ENCODE data around the gene GRID2. TPM values are rescaled to one million over a fixed set of nuclear protein-coding genes. Genes with fewer than 3 reads are reported as not detected.

Gene GRID2
- total RNA-seq, result under 1 TPM in 1 of 6 donors, not detected in 5; 0.39 TPM
- polyA plus RNA-seq, result not detected

GRCh38 chr4:92303621-92304027 is at the start of gene GRID2:
GRID2 (plus strand) TSS chr4:92303966.
- intact Hi-C loops (cut with DNase I), result no loop called here
- ATAC-seq (peak in 3 of 4 donors; percentile 21 to 31 (median 28)), DNase-seq (peak in 2 of 6 donors; percentile 12 to 70), FAIRE-seq (no peak)
- Histone ChIP-seq H3K36me3 (no peaks in the 10 kb centered on the region), H3K9me3 (no peaks in the 10 kb centered on the region), H3K27me3 (peaks cover 0 to 22% (median 0%) of the 10 kb centered on the region in 4 donors), H3K4me3 (peak within 1 kb of the TSS in 1 of 4 donors; percentile 52), H3K4me1 (peaks cover 2 to 8% (median 4%) of the 10 kb centered on the region in 3 donors), H3K27ac (no peak within 1 kb of the TSS)
- TF ChIP-seq CTCF (IDR thresholded peaks at IDR 0.05), result no peak
- WGBS, 2 donors, result 2% methylated on average over 29 of the region's 29 CpGs

- no peak overlapping the region for H3K27ac ChIP-seq
- no peaks in the 10 kb centered on the region for H3K27me3 ChIP-seq
- TF ChIP-seq CTCF (IDR thresholded peaks at IDR 0.05), result no peak
- no peaks in the 10 kb centered on the region for H3K9me3 ChIP-seq
- no peak overlapping the region for H3K4me3 ChIP-seq
- no peaks in the 10 kb centered on the region for H3K36me3 ChIP-seq
- WGBS, 2 donors, result 87 to 99% methylated on average over 4 of the region's 4 CpGs
- FAIRE-seq (no peak), DNase-seq (no peak), ATAC-seq (no peak)
- no peaks in the 10 kb centered on the region for H3K4me1 ChIP-seq
- intact Hi-C loops (cut with DNase I), result no loop called here
These were observed 49.6 kb upstream of the GRID2 start for GRCh38 chr4:92253986-92254671.

- Histone ChIP-seq H3K27me3 (no peaks in the 10 kb centered on the region), H3K27ac (no peak overlapping the region), H3K4me3 (no peak overlapping the region), H3K36me3 (no peaks in the 10 kb centered on the region), H3K9me3 (no peaks in the 10 kb centered on the region), H3K4me1 (no peaks in the 10 kb centered on the region)
- TF ChIP-seq CTCF (IDR thresholded peaks at IDR 0.05), result no peak
- FAIRE-seq (no peak), DNase-seq (peak in 1 of 6 donors; percentile 18), ATAC-seq (no peak)
- 89 to 90% methylated on average over 8 of the region's 8 CpGs for WGBS, 2 donors
- intact Hi-C loops (cut with DNase I), result no loop called here
These were observed 48.9 kb upstream of the GRID2 start for GRCh38 chr4:92254767-92255442.

GRCh38 chr4:92255920-92256244 is 47.9 kb upstream of the GRID2 start:
- intact Hi-C loops (cut with DNase I), result no loop called here
- no peak overlapping the region for H3K4me3 ChIP-seq
- TF ChIP-seq CTCF (IDR thresholded peaks at IDR 0.05), result no peak
- no peaks in the 10 kb centered on the region for H3K36me3 ChIP-seq
- no peak for FAIRE-seq
- no peak for DNase-seq
- no peaks in the 10 kb centered on the region for H3K27me3 ChIP-seq
- H3K27ac ChIP-seq, result no peak overlapping the region
- no peak for ATAC-seq
- H3K4me1 ChIP-seq, result no peaks in the 10 kb centered on the region
- no peaks in the 10 kb centered on the region for H3K9me3 ChIP-seq
- WGBS, 2 donors, result 93 to 100% methylated on average over 1 of the region's 1 CpG
